ENCODE results near the gene MAMLD1. TPM values are rescaled to one million over a fixed set of nuclear protein-coding genes. Genes with fewer than 3 reads are reported as not detected.

Gene MAMLD1
- total and polyA plus RNA-seq, 9 of the 15 experiments (the other 6 are each of a cell fraction or from before 2014, with no cell fraction given), result 0.12 to 0.18 TPM; not detected in 7

GRCh38 chrX:150472306-150472705 lies 109.2 kb downstream of the MAMLD1 start (continued):
- TF ChIP-seq ELF2 (CRISPR knock-in tag; IDR thresholded peaks at IDR 0.05) (no peak), STAT6 (CRISPR knock-in tag; IDR thresholded peaks at IDR 0.05) (no peak)

- intact Hi-C loops (cut with micrococcal nuclease) (no loop called here), in situ Hi-C loops (cut with MboI) (no loop called here)
- H3K4me2 ChIP-seq (ENCODE audit: insufficient read depth, low read length), result no peak overlapping the region
- H3K36me3 ChIP-seq (ENCODE audit: control insufficient read depth, insufficient read depth, low read length), result no peaks in the 10 kb centered on the region
- no peak overlapping the region for H3K4me3 ChIP-seq
- BruUV-seq (replicated peaks), result no TSS peak
- H3K9me3 ChIP-seq (replicated peaks; ENCODE audit: control insufficient read depth, insufficient read depth, low read depth, low read length), result no peaks in the 10 kb centered on the region
- FAIRE-seq (no peak), DNase-seq (ENCODE audit: extremely low read depth in 1 of 4, low spot score in 3 of 4) (no peak), ATAC-seq (no peak)
- H3K79me2 ChIP-seq (ENCODE audit: control insufficient read depth, insufficient read depth, low read length), result no peaks in the 10 kb centered on the region
- 10% methylated on average over 6 of the region's 8 CpGs for WGBS (ENCODE audit: insufficient coverage, low coverage, missing lambda C conversion rate)
- H3K27ac ChIP-seq (ENCODE audit: extremely low read depth, low read depth, low read length), result no peak overlapping the region
- no peaks in the 10 kb centered on the region for H3K9me1 ChIP-seq (ENCODE audit: control insufficient read depth, insufficient read depth, low read length)
- POLR2A ChIA-PET, result no interaction called here
- H2AFZ ChIP-seq (ENCODE audit: low read depth, low read length), result no peak overlapping the region
- no peak overlapping the region for H3K9ac ChIP-seq (ENCODE audit: insufficient read depth in 1 of 2, low read depth in 2 of 2, low read length in 2 of 2)
- peaks cover 0 to 51% of the 10 kb centered on the region in 2 experiments; a peak in 4 of 5 replicates for H3K27me3 ChIP-seq (ENCODE audit: control insufficient read depth in 2 of 2, insufficient read depth in 2 of 2, low read length in 2 of 2)
- no peak for TF ChIP-seq ZNF76 (CRISPR knock-in tag; IDR thresholded peaks at IDR 0.05; ENCODE audit: borderline replicate concordance)
- TF ChIP-seq ZBTB33 (CRISPR knock-in tag; IDR thresholded peaks at IDR 0.05), result no peak
- TF ChIP-seq TAF7 (tag; IDR thresholded peaks at IDR 0.05), result no peak
- no peak for TF ChIP-seq CC2D1A (IDR thresholded peaks at IDR 0.05)
- CTCF ChIA-PET (ENCODE audit: low intra/inter-chr PET ratio), result no interaction called here
- no peaks in the 10 kb centered on the region for H4K20me1 ChIP-seq (replicated peaks; ENCODE audit: control insufficient read depth, insufficient read depth, low read length)
- H3K4me1 ChIP-seq (replicated peaks in 1 of 2; ENCODE audit: control insufficient read depth in 2 of 2, insufficient read depth in 2 of 2, low read length in 2 of 2), result no peaks in the 10 kb centered on the region
These were observed 110.3 kb downstream of the MAMLD1 start for GRCh38 chrX:150473371-150473770.

Data from K562 (cell line).